K562 (cell line): Measurements from ENCODE around the gene MOSPD3. TPM values are rescaled to one million over a fixed set of nuclear protein-coding genes. Genes with fewer than 3 reads are reported as not detected.

ENCODE experiments used
- ARHGAP35 ChIP-seq: fragments of 450-650 bp; IDR thresholded peaks from 2 replicates; pipeline ENCODE4 v1.6.1; 2018; ENCODE audit not compliant: partially characterized antibody
- ARNT ChIP-seq, 2 experiments: fragments of 450-650 bp; IDR thresholded peaks; 2 replicates each; pipeline ENCODE4 v1.6.1; 2016; ENCODE audit warnings: mild to moderate bottlenecking in 1 of 2
- COPS2 ChIP-seq: fragments of 450-650 bp; conservative IDR thresholded peaks from 2 replicates; pipeline ENCODE4 v1.6.1; 2016; ENCODE audit warnings: mild to moderate bottlenecking, moderate library complexity
- E2F8 ChIP-seq: fragments of 450-650 bp; IDR thresholded peaks from 2 replicates; pipeline ENCODE4 v1.7.1; 2018; ENCODE audit warnings: mild to moderate bottlenecking, low read depth; ENCODE audit not compliant: partially characterized antibody
- EGR1 ChIP-seq: fragments of 450-650 bp; conservative IDR thresholded peaks from 2 replicates; pipeline ENCODE4 v1.6.1; 2017; ENCODE audit warnings: mild to moderate bottlenecking
- ELF4 ChIP-seq: fragments of 450-650 bp; formaldehyde crosslinking; IDR thresholded peaks from 2 replicates; pipeline ENCODE4 v1.4.0; 2022; ENCODE audit warnings: missing genetic modification characterization
- GATAD2B ChIP-seq: fragments of 450-650 bp; IDR thresholded peaks from 2 replicates; pipeline ENCODE4 v1.6.1; 2017; ENCODE audit warnings: mild to moderate bottlenecking, borderline replicate concordance
- MAFF ChIP-seq: IDR thresholded peaks from 2 replicates; pipeline ENCODE4 v1.6.1; 2012; ENCODE audit warnings: low read length, improper control_type of control experiment
- MECOM ChIP-seq: fragments of 250-450 bp; sonication (Bioruptor Pico); IDR thresholded peaks from 2 replicates; pipeline ENCODE4 v1.8.0; 2022; ENCODE audit warnings: inconsistent platforms
- PTRF ChIP-seq: fragments of 450-650 bp; IDR thresholded peaks from 2 replicates; pipeline ENCODE4 v1.6.1; 2016; ENCODE audit warnings: mild to moderate bottlenecking, missing genetic modification characterization, missing compliant biosample characterization
- RCOR1 ChIP-seq, 2 experiments: IDR thresholded peaks; 2 replicates each; pipeline ENCODE4 v1.6.1; 2012; ENCODE audit warnings: low read depth in 2 of 2, low read length in 2 of 2, borderline replicate concordance in 1 of 2, improper control_type of control experiment in 1 of 2
- SMARCA5 ChIP-seq: fragments of 450-650 bp; IDR thresholded peaks from 2 replicates; pipeline ENCODE4 v1.6.1; 2016
- ZFP30 ChIP-seq: fragments of 250-450 bp; sonication (Bioruptor Pico); IDR thresholded peaks from 2 replicates; pipeline ENCODE4 v1.8.0; 2022; ENCODE audit warnings: moderate library complexity, mild to moderate bottlenecking, inconsistent platforms, borderline replicate concordance
- ZNF224 ChIP-seq: sonication (generic); formaldehyde crosslinking; IDR thresholded peaks from 2 replicates; pipeline ENCODE4 v1.8.0; 2022; ENCODE audit warnings: mild to moderate bottlenecking, missing genetic modification reagents
- ZNF354B ChIP-seq: fragments of 250-450 bp; sonication (Bioruptor Pico); IDR thresholded peaks from 2 replicates; pipeline ENCODE4 v1.4.0; 2020
- ZNF436 ChIP-seq: fragments of 250-450, 450-650 bp; sonication (Bioruptor Pico); formaldehyde crosslinking; IDR thresholded peaks from 2 replicates; pipeline ENCODE4 v1.7.0; 2020; ENCODE audit warnings: mild to moderate bottlenecking
- ZNF77 ChIP-seq: fragments of 250-450 bp; sonication (Bioruptor Pico); IDR thresholded peaks from 2 replicates; pipeline ENCODE4 v1.5.0; 2020
- ZNF830 ChIP-seq: fragments of 250-450 bp; sonication (Bioruptor Pico); IDR thresholded peaks from 2 replicates; pipeline ENCODE4 v1.5.0; 2021; ENCODE audit warnings: mild to moderate bottlenecking
- polyA plus RNA-seq, 8 experiments: library from polyadenylated mRNA; depleted of rRNA in 4 of 8; stranded (reverse) in 5 of 8; unstranded in 3 of 8; fragments of >200 nt; fragmentation: Nextera tagmentation in 2 of 8; fragmentation: Illumina TruSeq in 1 of 8; extraction: Ambion mirVana in 2 of 8; extraction: Trizol in 1 of 8; gene quantifications; 2 replicates each; pipeline versions ENCODE4 v1.2.1 to v1.2.3, GENCODE V29; 2011 to 2014; ENCODE audit warnings: inconsistent platforms in 1 of 8, missing spikeins in 1 of 8
- total RNA-seq, 7 experiments: library from RNA; depleted of rRNA in 6 of 7; stranded (reverse); fragments of >200 nt in 6 of 7; fragmentation: Illumina TruSeq in 2 of 7; extraction: Trizol in 2 of 7; gene quantifications; 2 replicates each; pipeline versions ENCODE4 v1.2.1 to v1.2.3, GENCODE V29; 2011 to 2021; ENCODE audit warnings: low replicate concordance in 1 of 7
- TF ChIP-seq, protein P1 (sequence below): fragments of 450-650 bp; formaldehyde crosslinking; IDR thresholded peaks from 2 replicates; pipeline ENCODE4 v1.4.0; 2020; ENCODE audit warnings: mild to moderate bottlenecking, mixed read lengths

Gene MOSPD3
- total and polyA plus RNA-seq, 9 of the 15 experiments (the other 6 are each of a cell fraction or from before 2014, with no cell fraction given) = 1.4 to 32.1 (median 7.3) TPM

DNA sequence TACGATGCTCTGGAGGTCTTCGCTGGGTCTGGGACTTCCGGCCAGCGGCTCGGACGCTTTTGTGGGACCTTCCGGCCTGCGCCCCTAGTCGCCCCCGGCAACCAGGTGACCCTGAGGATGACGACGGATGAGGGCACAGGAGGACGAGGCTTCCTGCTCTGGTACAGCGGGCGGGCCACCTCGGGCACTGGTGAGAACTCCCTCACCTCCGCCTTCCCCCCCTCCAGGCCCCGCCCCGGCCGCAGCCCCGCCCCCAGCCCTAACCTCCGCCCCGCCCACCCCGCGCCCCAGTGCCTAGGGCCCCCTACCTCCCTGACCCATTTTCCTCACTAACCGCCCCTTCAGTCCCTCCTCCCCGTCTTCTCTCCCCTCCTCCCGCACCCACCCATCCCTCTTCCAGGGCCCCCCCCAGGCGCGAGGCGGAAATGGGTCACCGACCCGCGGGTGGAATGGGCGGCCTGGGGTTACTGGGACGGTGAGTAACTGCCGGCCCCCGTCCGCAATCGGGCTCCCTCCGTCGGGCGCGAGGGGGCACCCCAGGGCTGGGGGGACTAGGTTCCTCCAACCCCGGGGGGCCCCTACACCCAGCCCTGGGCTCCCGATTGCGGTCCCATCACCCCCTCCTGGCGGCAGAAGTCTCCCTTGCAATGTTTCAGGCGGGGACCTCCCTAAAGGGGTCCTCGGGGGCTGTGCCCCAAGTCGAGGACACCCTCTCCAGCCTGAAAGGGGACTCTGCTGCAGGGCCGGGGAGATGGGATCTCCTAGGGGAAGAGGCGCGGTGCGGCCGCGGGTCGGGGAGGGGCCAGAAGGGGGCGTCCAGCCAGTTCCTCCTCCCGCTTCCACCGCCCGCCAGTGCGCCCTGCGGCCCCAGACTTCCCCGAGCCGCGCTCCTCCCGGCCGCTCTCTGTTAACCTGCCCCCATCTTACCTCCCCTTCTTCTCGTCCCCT lies 8.0 kb upstream of the MOSPD3 start (continued):
- no peak for TF ChIP-seq ZNF224 (CRISPR knock-in tag)
- TF ChIP-seq ZNF436 (CRISPR knock-in tag) = no peak
- no peak for TF ChIP-seq ELF4 (CRISPR knock-in tag)
- no peak for TF ChIP-seq MECOM (CRISPR knock-in tag)
- no peak; the same call in 1 of the 2 replicates for TF ChIP-seq GATAD2B
- TF ChIP-seq RCOR1 (IDR thresholded peaks at IDR 0.05; ENCODE audit: borderline replicate concordance in 1 of 2, low read depth in 2 of 2, low read length in 2 of 2) = peak in 1 of 2 experiments; percentile 42; a peak in 1 of 4 replicates
- TF ChIP-seq ARHGAP35 = no peak
- no peak for TF ChIP-seq ZNF77 (CRISPR knock-in tag)
- TF ChIP-seq, protein P1, sequence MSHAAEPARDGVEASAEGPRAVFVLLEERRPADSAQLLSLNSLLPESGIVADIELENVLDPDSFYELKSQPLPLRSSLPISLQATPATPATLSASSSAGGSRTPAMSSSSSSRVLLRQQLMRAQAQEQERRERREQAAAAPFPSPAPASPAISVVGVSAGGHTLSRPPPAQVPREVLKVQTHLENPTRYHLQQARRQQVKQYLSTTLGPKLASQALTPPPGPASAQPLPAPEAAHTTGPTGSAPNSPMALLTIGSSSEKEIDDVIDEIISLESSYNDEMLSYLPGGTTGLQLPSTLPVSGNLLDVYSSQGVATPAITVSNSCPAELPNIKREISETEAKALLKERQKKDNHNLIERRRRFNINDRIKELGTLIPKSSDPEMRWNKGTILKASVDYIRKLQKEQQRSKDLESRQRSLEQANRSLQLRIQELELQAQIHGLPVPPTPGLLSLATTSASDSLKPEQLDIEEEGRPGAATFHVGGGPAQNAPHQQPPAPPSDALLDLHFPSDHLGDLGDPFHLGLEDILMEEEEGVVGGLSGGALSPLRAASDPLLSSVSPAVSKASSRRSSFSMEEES (CRISPR knock-in tag) = no peak
- no peak for TF ChIP-seq MAFF
- 0 out of 2 replicates have a peak, but pooled peaks have one; percentile 34 for TF ChIP-seq ZNF830
- no peak for TF ChIP-seq COPS2
- peak in 1 of 2 experiments; percentile 69; a peak in 2 of 4 replicates for TF ChIP-seq ARNT (IDR thresholded peaks at IDR 0.05)
- TF ChIP-seq PTRF (tag) = no peak
- TF ChIP-seq E2F8 = peak; percentile 70
- 0 out of 2 replicates have a peak, but pooled peaks have one; percentile 31 for TF ChIP-seq SMARCA5
- no peak for TF ChIP-seq ZNF354B (CRISPR knock-in tag)
- TF ChIP-seq EGR1 = 0 out of 2 replicates have a peak, but pooled peaks have one; percentile 13
- no peak for TF ChIP-seq ZFP30 (CRISPR knock-in tag)
